K562 (cell line): ENCODE results near the gene USP20. TPM values are rescaled to one million over a fixed set of nuclear protein-coding genes. Genes with fewer than 3 reads are reported as not detected.

Source experiments
- ARID3A ChIP-seq: IDR thresholded peaks from 2 replicates; pipeline ENCODE4 v1.6.1; 2012; ENCODE audit warnings: low read depth, low read length, improper control_type of control experiment, borderline replicate concordance
- BCOR ChIP-seq: fragments of 450-650 bp; IDR thresholded peaks from 2 replicates; pipeline ENCODE4 v1.6.1; 2016
- CEBPG ChIP-seq, 3 experiments: fragments of 200-800 bp in 1 of 3; sonication (Bioruptor generic) in 1 of 3; sonication (generic) in 1 of 3; formaldehyde crosslinking in 1 of 3; IDR thresholded peaks in 2 of 3; conservative IDR thresholded peaks in 1 of 3; 2 replicates each; pipeline versions ENCODE4 v1.6.1 to v1.8.0; 2016 to 2022; ENCODE audit warnings: missing compliant biosample characterization in 2 of 3, missing genetic modification characterization in 2 of 3, mild to moderate bottlenecking in 1 of 3, missing genetic modification reagents in 1 of 3
- ELF4 ChIP-seq: fragments of 450-650 bp; formaldehyde crosslinking; IDR thresholded peaks from 2 replicates; pipeline ENCODE4 v1.4.0; 2022; ENCODE audit warnings: missing genetic modification characterization
- ETV1 ChIP-seq: fragments of 450-650 bp; conservative IDR thresholded peaks from 2 replicates; pipeline ENCODE4 v1.6.1; 2016; ENCODE audit warnings: missing genetic modification characterization, control low read depth, low read depth, missing compliant biosample characterization
- HDAC6 ChIP-seq: IDR thresholded peaks from 2 replicates; pipeline ENCODE4 v1.6.1; 2012; ENCODE audit warnings: low read depth, mild to moderate bottlenecking, control low read depth, inconsistent platforms, low read length, moderate library complexity
- MXI1 ChIP-seq: IDR thresholded peaks from 2 replicates; pipeline ENCODE4 v1.6.1; 2011; ENCODE audit warnings: low read depth, mild to moderate bottlenecking, improper control_type of control experiment, low read length
- NR2C2 ChIP-seq, 2 experiments: fragments of 200-800 bp in 1 of 2; sonication (Bioruptor generic) in 1 of 2; sonication (generic) in 1 of 2; formaldehyde crosslinking in 1 of 2; IDR thresholded peaks; 2 replicates each; pipeline versions ENCODE4 v1.6.1 to v1.8.0; 2016 to 2022; ENCODE audit warnings: mild to moderate bottlenecking in 1 of 2, missing compliant biosample characterization in 1 of 2, missing genetic modification characterization in 1 of 2, missing genetic modification reagents in 1 of 2
- OTX1 ChIP-seq: fragments of 450-650 bp; formaldehyde crosslinking; IDR thresholded peaks from 2 replicates; pipeline ENCODE4 v1.4.0; 2022; ENCODE audit warnings: mild to moderate bottlenecking
- PRDM10 ChIP-seq: fragments of 450-650 bp; IDR thresholded peaks from 2 replicates; pipeline ENCODE4 v1.6.1; 2018; ENCODE audit not compliant: partially characterized antibody
- PYGO2 ChIP-seq: fragments of 450-650 bp; IDR thresholded peaks from 2 replicates; pipeline ENCODE4 v1.6.1; 2016; ENCODE audit warnings: mild to moderate bottlenecking, missing genetic modification characterization, moderate library complexity, missing compliant biosample characterization
- RNF2 ChIP-seq: sonication (generic); IDR thresholded peaks from 2 replicates; pipeline ENCODE4 v1.6.1; 2016
- SMAD4 ChIP-seq: fragments of 250-450 bp; sonication (Bioruptor Pico); conservative IDR thresholded peaks from 2 replicates; pipeline ENCODE4 v1.8.0; 2021; ENCODE audit warnings: inconsistent platforms, mild to moderate bottlenecking, moderate library complexity
- SPI1 ChIP-seq: IDR thresholded peaks from 2 replicates; pipeline ENCODE4 v1.6.1; 2011; ENCODE audit warnings: low read depth, low read length, control low read depth, borderline replicate concordance
- YY1 ChIP-seq, 3 experiments: IDR thresholded peaks; 2 replicates each; pipeline ENCODE4 v1.6.1; 2011; ENCODE audit warnings: low read length in 2 of 3, mild to moderate bottlenecking in 2 of 3, moderate library complexity in 2 of 3, borderline replicate concordance in 1 of 3, control low read depth in 1 of 3, low read depth in 1 of 3; ENCODE audit not compliant: insufficient read depth in 3 of 3, insufficient replicate concordance in 2 of 3, control insufficient read depth in 1 of 3, insufficient read length in 1 of 3; ENCODE audit errors: extremely low read depth in 1 of 3
- ZNF766 ChIP-seq: fragments of 200-800 bp; sonication (Bioruptor generic); conservative IDR thresholded peaks from 2 replicates; pipeline ENCODE4 v1.6.1; 2016; ENCODE audit warnings: missing genetic modification characterization, missing compliant biosample characterization
- polyA plus RNA-seq, 8 experiments: library from polyadenylated mRNA; depleted of rRNA in 4 of 8; stranded (reverse) in 5 of 8; unstranded in 3 of 8; fragments of >200 nt; fragmentation: Nextera tagmentation in 2 of 8; fragmentation: Illumina TruSeq in 1 of 8; extraction: Ambion mirVana in 2 of 8; extraction: Trizol in 1 of 8; gene quantifications; 2 replicates each; pipeline versions ENCODE4 v1.2.1 to v1.2.3, GENCODE V29; 2011 to 2014; ENCODE audit warnings: inconsistent platforms in 1 of 8, missing spikeins in 1 of 8
- total RNA-seq, 7 experiments: library from RNA; depleted of rRNA in 6 of 7; stranded (reverse); fragments of >200 nt in 6 of 7; fragmentation: Illumina TruSeq in 2 of 7; extraction: Trizol in 2 of 7; gene quantifications; 2 replicates each; pipeline versions ENCODE4 v1.2.1 to v1.2.3, GENCODE V29; 2011 to 2021; ENCODE audit warnings: low replicate concordance in 1 of 7
- TF ChIP-seq, protein P1 (sequence below): fragments of 250-450 bp; sonication (Bioruptor Pico); IDR thresholded peaks from 2 replicates; pipeline ENCODE4 v1.8.0; 2022; ENCODE audit warnings: inconsistent platforms, mild to moderate bottlenecking, moderate library complexity, borderline replicate concordance

The USP20 gene
- total and polyA plus RNA-seq, 9 of the 15 experiments (the other 6 are each of a cell fraction or from before 2014, with no cell fraction given), result 1.9 to 136 (median 49.1) TPM

GRCh38 chr9:129887334-129888292 lies 52.4 kb downstream of the USP20 start (continued):
- peak; percentile 34 for TF ChIP-seq ARID3A
- 0 out of 2 replicates have a peak, but pooled peaks have one; percentile 37 for TF ChIP-seq MXI1
- TF ChIP-seq ZNF766 (CRISPR knock-in tag), result no peak
- TF ChIP-seq ELF4 (CRISPR knock-in tag), result no peak; the same call in 1 of the 2 replicates
- TF ChIP-seq SPI1, result peak; percentile 48; the same call in 1 of the 2 replicates
- TF ChIP-seq BCOR, result no peak
- peak; percentile 56; the same call in 1 of the 2 replicates for TF ChIP-seq SMAD4 (CRISPR knock-in tag)
- TF ChIP-seq YY1 (IDR thresholded peaks at IDR 0.05; ENCODE audit: borderline replicate concordance in 1 of 3, control insufficient read depth in 1 of 3, extremely low read depth in 1 of 3, insufficient read depth in 3 of 3, insufficient read length in 1 of 3, insufficient replicate concordance in 2 of 3, low read depth in 1 of 3, low read length in 2 of 3), result peak in 1 of 3 experiments; percentile 51
- peak; percentile 49 for TF ChIP-seq ETV1 (tag)
- TF ChIP-seq OTX1 (CRISPR knock-in tag), result 0 out of 2 replicates have a peak, but pooled peaks have one; percentile 17
- no peak for TF ChIP-seq RNF2
- no peak for TF ChIP-seq CEBPG (CRISPR knock-in tag; IDR thresholded peaks at IDR 0.05)
- TF ChIP-seq CEBPG (tag; conservative IDR thresholded peaks at IDR 0.05 in 1 of 2, IDR thresholded peaks at IDR 0.05 in 1 of 2), result 0 out of 4 replicates have a peak, but pooled peaks of 1 of the 2 experiments have one; percentile 6
- no peak for TF ChIP-seq PYGO2
- TF ChIP-seq, protein P1, sequence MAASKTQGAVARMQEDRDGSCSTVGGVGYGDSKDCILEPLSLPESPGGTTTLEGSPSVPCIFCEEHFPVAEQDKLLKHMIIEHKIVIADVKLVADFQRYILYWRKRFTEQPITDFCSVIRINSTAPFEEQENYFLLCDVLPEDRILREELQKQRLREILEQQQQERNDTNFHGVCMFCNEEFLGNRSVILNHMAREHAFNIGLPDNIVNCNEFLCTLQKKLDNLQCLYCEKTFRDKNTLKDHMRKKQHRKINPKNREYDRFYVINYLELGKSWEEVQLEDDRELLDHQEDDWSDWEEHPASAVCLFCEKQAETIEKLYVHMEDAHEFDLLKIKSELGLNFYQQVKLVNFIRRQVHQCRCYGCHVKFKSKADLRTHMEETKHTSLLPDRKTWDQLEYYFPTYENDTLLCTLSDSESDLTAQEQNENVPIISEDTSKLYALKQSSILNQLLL, result no peak
- no peak for TF ChIP-seq NR2C2 (CRISPR knock-in tag; IDR thresholded peaks at IDR 0.05)
- TF ChIP-seq NR2C2 (tag; IDR thresholded peaks at IDR 0.05), result no peak
- TF ChIP-seq HDAC6, result no peak
- TF ChIP-seq PRDM10, result no peak
